ENCODE measurements around the gene CDCA7.
"Not testable (repeated sequence)": the region's sequence is repeated elsewhere in the genome, so short reads cannot be mapped to it uniquely, and the experiment has no call there.

The CDCA7 gene

GRCh38 chr2:173359231-173359630 is 4.6 kb downstream of the CDCA7 start:
- no peak for DNase-seq

DNA sequence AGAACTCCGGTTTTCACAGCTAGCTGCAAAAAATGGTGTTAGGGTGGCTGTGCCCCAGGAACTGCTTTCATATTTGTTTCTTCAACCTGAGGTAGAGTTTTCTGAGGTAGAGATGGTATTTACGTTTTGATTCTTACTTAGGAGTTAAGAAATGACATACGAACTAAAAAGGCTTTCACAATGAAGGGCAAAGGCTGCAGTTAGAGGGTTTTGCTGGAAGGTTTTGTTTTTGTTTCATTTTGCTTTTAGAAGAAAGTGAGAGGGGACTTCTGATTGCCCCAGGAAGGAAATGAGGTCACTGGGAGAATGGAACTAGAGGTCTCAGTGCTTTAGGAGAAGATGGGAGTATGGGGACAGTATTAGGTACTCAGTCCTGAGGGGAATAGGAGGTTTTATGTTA is 15.5 kb downstream of the CDCA7 start:
- DNase-seq = no peak

GRCh38 chr2:173371023-173371422 is 16.4 kb downstream of the CDCA7 start:
- no peak for DNase-seq

DNA sequence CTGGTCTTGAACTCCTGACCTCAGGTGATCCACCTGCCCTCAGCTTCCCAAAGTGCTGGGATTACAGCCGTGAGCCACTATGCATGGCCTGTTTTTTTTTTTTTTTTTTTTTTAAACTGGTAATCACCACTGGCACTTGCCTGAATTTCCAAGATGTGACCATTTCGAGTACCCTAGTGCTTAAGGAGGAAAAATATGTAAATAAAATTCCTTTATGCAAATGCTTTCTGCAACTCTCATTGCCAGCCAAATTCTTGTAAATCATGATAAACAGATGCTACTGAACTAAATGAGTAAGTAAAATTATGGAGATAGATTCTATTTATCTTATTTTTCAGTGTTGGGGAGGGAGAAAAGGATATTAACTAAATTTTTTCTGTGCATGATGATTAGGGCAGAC is 18.6 kb downstream of the CDCA7 start:
- no peak for DNase-seq

DNA sequence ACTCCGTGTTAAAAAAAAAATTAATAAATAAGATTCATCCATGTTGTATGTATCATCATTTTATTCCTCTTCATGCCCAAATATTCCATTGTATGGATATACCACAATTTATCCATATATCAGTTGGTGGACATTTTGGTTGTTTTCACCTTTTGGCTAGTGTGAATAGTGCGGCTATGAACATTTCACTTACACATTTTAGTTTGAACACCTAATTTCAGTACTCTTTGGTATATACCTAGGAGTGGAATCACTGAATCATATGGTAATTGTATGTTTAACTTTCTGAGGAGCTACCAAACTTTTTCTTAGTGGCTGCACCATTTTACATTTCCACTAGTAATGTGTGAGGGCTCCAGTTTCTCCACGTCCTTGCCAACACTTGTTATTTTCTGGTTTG is 20.0 kb downstream of the CDCA7 start:
- DNase-seq = no peak

DNA sequence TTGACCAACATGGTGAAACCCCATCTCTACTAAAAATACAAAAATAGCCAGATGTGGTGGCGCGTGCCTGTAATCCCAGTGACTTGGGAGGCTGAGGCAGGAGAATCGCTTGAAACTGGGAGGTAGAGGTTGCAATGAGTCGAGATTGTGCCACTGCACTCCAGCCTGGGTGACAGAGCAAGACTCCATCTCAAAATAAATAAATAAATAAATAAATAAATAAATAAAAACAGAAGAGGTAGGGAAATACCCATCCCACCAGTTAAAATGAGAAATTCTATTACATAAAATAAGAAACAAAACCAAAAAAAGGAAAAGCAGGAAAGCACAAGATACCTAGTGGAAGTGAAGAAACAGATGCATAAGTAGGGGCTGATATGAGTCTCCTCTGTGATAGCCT is 30.9 kb downstream of the CDCA7 start:
- not testable (repeated sequence) for DNase-seq

DNA sequence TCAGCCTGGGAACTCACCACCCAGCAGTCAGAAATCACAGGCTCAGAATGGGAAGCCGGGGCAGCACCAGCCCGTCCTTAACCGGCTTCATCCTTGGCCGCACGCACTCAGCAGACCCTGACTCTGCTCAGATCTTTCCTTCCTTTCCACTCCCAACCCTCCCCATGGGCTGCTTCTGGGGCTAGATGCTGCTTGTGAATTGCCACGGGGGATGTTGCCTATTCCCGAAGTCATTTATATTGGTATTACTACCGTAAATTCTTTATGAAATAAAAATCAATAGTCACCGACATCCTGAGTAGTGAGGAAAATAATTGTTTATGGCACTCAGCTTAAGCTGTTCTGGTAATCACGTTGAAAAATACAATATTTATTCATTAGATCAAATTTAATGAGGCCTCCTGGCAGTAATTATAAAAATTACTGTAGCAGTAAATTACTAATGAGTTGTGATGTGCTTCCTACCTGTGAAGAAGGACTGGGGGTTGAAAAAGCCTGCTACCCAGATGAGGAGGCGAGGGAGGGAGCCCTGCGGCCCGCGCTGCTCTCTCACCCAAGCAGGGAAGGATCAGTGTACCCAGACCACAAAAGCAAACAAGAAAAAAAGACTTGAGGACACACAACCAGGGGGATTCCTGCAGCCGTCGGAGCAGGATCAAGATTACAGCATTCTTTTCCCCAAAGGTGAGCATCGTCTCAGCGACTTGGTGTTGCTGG is 31.5 kb downstream of the CDCA7 start:
- DNase-seq = no peak

DNA sequence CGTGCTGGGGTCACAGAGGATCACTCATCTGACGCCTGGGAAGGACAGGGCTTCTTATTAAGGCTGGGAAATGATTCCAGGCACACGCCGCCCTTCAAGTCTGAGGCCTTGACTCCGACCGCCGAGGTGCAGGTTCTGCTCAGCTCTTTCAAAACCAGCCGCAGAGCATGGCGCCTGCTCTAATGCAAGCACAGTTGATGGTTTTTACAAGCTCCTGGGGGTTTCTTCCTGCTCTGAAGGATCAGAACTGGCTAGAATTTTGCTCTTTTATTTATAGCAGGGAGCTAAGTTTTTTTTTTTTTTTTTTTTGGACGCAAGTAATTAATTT is 32.0 kb downstream of the CDCA7 start:
- no peak for DNase-seq

DNA sequence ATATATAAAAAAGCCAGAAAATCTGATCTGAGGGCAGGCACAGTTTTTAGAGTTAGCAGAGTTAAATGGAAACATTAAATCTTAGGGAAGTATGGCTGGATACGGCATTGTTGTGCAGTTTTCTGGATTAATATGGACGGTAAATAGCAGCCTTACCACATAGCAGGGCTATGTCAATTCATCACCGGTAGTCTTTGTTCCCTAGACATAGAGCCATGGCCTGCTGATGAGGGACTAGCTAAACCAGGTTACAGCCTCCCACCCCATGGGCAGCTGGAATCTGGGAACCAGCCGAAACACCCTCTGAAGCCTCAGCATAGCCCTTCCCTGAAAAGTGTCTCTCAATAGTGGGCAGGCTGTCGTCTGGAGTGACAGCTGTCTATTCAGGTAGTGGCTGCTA is 32.4 kb downstream of the CDCA7 start:
- DNase-seq = no peak

DNA sequence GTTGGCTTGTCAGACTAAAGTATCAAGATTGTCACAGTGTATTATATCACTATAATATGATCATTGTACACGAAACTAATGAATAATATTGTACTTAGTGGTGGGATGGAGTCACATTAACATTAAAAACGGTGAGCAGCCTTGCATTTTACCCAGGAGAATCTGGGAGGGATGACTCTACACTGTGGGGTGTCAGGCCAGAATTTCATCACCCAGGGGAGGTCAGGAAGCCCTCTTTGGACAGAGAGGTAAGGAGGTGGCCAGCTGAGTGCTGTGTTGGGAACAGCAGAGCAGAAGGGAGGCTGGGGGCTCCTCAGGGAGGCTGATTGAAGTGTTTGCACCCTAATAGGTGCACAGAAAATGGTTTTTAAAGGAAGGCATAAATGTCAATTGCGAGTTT is 33.0 kb downstream of the CDCA7 start:
- DNase-seq = no peak

DNA sequence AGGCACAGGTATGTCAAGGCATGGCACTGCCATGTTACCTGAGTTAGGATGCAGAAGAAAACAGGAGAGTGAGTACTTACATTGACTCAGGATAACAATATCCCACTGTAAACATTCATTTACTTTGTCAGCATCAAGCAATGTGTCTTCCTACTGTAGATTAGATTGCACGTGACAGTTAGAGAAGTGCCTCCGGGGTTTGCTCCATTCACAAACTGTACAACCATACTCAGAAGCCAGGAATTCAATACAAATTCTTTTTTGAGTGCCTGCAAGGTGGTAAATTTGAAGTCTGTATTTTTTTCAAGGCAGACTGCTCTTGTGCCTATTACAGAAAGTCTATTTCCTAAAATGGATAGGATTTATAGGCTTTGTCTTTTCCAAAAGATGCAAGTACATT is 34.1 kb downstream of the CDCA7 start:
- DNase-seq = no peak

- DNase-seq = no peak
Observed at GRCh38 chr2:173390036-173390435, 35.4 kb downstream of the CDCA7 start.

- DNase-seq = no peak
Observed at GRCh38 chr2:173392731-173393130, 38.1 kb downstream of the CDCA7 start.

- DNase-seq = no peak
Observed at GRCh38 chr2:173393186-173393585, 38.5 kb downstream of the CDCA7 start.

GRCh38 chr2:173393636-173394035 is 39.0 kb downstream of the CDCA7 start:
- no peak for DNase-seq

DNA sequence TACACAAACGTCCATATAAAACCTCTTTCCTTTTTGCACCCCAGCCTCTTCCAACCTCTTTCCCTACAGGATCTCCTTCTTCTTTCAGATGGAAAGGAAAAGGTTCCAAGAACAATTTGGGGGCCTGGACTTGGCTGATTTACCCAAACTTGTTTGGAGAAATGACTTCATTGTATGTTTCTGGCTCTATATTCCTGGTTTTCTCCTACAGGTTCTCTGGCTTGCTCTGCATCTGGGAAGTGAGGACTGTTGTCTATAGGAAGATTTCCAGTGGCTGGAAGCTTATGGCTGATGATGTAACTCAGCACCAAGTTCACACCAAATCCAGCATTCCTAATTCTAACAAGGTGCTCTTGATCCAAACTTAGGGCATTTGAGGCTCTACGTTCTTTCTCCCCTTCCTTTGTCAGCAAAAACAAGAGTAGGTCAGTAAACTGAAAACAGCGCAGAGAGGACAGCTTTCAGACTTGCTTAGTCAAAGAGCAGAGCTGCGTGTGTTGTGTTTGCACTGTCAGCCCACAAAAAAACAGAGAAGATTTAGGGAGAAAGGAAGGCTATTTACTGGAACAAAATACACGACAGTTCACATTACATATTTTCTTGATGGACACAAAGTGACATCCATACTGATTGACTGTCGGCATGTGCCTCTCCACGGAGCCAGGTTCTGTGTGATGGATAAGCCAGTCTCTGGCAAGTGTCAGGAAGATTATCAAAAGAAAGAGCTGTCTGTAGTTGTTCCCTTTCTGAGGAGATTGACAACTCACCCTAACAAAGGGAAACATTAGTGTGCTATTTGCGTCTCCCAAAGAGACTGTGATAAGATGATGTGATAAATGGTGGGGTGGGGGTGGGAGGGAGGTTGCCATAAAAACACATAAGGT is 39.7 kb downstream of the CDCA7 start:
- no peak for DNase-seq

GRCh38 chr2:173395567-173396351 is 41.1 kb downstream of the CDCA7 start:
- DNase-seq = no peak

- DNase-seq = no peak
Observed at GRCh38 chr2:173397539-173397938, 42.9 kb downstream of the CDCA7 start.

GRCh38 chr2:173399229-173399628 is 44.6 kb downstream of the CDCA7 start:
- DNase-seq = no peak

DNA sequence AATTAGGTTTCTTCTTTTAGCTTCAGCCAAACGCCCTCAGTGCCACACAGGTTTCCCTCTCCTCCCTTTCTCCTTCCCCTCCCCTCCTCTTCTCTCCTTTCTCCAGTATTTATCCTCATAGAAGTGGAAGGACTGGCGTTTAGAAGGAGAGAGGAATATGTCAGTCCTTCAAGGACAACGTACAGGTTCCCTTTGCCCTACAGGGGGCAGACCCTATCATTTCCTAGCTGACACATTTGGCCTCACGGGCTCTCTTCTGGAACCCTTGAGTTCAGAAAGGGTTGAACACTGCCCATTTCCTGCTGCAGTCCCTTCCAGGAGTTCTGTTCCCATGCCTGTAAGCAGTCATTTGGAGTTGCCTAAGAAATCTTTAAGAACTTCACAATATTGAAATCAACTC is 46.1 kb downstream of the CDCA7 start:
- no peak for DNase-seq

- no peak for DNase-seq
Observed at GRCh38 chr2:173401716-173402326, 47.1 kb downstream of the CDCA7 start.

- DNase-seq = peak; percentile 62
Observed at GRCh38 chr2:173402405-173402974, 47.8 kb downstream of the CDCA7 start.
